ENCODE data around the gene SNRPD3.
"Not testable (repeated sequence)": the region's sequence is repeated elsewhere in the genome, so short reads cannot be mapped to it uniquely, and the experiment has no call there.

SNRPD3 gene

GRCh38 chr22:24622596-24622995, 66.8 kb downstream of the SNRPD3 start:
- not testable (repeated sequence) for H3K36me3 ChIP-seq (ENCODE audit: insufficient read depth, low read length); H3K9me3 ChIP-seq (ENCODE audit: control insufficient read depth, insufficient read depth, low read length); H3K9ac ChIP-seq (ENCODE audit: low read depth, low read length); H3K4me1 ChIP-seq (ENCODE audit: insufficient read depth, low read length)

All from ES-I3 (cell line).